LNCAP (cell line): ENCODE results near the gene XRCC3.

ENCODE experiments used
- TF ChIP-seq, protein P1 (sequence below): fragments of 450-650 bp; IDR thresholded peaks from 2 replicates; pipeline ENCODE4 v1.5.1; 2017; ENCODE audit warnings: mild to moderate bottlenecking

XRCC3 gene

DNA sequence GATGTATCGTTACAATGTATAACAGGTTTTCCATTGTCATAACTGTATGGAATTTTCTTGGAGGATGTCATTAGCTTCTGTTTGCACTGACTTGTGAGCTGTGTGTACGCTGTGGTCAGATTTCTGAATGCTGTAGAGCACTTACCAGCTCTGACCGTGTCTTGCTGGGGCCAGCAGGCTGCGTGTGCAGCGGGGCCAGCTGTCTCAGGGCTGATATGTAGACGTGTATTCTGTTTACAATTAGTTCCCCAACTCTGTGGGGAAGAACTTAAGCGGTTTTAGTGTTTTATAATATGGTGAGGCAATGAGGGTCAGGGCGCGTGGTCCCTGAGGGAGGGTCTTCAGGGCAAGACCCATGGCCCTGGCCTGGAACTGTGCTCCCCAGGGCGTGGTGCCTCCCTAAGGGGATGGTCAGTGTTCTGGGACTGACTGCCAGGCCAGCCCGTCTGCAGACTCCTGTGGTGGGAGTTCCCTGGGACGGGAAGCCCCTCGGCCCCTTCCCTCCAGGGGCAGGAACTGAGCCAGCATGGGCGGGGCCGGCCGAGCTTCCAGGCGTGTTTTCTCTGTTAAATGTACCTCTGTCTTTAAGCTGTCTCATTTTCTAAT, 18.7 kb downstream of the XRCC3 start:
- TF ChIP-seq, protein P1, sequence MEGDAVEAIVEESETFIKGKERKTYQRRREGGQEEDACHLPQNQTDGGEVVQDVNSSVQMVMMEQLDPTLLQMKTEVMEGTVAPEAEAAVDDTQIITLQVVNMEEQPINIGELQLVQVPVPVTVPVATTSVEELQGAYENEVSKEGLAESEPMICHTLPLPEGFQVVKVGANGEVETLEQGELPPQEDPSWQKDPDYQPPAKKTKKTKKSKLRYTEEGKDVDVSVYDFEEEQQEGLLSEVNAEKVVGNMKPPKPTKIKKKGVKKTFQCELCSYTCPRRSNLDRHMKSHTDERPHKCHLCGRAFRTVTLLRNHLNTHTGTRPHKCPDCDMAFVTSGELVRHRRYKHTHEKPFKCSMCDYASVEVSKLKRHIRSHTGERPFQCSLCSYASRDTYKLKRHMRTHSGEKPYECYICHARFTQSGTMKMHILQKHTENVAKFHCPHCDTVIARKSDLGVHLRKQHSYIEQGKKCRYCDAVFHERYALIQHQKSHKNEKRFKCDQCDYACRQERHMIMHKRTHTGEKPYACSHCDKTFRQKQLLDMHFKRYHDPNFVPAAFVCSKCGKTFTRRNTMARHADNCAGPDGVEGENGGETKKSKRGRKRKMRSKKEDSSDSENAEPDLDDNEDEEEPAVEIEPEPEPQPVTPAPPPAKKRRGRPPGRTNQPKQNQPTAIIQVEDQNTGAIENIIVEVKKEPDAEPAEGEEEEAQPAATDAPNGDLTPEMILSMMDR: no peak

DNA sequence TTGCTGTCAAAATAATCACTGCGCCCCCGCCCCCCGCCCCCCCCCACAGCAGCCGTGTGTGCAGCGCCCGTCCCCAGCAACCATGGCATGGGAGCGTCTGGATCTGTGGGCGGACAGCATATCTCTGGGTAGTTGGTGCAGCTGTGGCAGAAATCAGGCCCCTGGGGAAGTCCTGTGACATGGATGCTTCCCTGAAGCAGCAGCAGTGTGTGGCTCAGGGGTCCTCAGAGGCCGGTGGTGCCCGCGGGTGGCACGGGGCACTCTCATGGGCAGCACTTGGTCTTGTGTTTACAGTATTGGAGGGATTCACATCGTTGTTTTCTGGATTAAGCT, 19.2 kb downstream of the XRCC3 start:
- TF ChIP-seq, protein P1: no peak

DNA sequence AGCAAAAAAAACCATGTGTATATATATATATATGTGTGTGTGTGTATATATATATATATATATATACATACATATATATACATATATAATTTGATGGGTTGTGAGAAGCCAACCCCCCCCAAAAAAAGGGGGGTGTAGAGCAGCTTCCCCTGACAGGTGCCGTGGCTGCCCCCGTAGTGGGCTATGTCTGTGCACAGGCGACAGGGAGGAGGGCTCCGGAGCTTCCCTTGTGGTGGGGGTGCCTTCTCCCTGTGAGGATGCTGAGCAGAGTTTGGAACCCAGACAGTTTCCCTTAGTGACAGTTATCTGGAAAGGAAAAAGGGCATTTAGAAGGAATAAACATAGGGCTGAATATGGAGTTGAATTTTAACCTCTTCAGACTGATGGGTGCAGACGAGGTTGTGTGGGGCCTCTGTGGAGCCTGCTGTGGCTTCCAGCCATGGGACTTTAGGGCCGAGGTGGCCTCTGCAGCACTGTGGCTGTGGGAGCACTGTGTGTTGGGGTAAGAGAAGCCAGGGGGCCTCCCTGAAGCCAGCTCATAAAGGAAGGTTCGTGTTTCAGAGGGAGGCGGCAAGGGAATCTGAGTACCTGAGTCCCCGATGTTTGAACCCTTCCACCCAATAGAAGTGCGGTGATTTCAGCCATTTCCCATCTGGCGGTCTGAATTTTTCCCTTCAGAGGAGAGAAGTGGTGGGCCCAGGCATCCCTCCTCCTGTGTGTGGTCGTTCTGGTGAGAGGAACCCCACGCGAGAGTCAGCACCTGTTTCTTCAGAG, 19.8 kb downstream of the XRCC3 start:
- TF ChIP-seq, protein P1: no peak

DNA sequence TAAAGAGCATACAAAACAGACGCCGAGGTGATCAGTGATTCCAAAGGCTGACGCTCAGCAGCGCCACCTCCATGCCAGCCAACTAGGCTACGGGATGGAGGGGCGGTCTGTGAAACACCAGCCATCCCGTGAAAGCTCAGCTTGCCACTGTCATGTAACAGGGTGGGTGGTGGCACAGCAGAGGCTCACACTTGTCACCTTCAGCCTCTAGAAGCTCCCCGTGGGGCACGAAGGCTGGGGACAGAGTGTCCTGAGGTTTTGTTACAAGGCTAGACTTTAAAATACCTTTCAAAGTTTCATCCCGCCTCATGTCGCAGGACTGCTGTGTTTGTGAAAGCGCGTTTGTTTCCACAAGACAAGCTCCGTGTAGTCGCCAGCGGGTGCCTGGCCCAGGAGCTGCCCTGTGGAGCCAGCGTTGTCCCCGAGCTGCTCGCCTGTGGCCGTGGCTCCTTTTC, 20.7 kb downstream of the XRCC3 start:
- TF ChIP-seq, protein P1: no peak

DNA sequence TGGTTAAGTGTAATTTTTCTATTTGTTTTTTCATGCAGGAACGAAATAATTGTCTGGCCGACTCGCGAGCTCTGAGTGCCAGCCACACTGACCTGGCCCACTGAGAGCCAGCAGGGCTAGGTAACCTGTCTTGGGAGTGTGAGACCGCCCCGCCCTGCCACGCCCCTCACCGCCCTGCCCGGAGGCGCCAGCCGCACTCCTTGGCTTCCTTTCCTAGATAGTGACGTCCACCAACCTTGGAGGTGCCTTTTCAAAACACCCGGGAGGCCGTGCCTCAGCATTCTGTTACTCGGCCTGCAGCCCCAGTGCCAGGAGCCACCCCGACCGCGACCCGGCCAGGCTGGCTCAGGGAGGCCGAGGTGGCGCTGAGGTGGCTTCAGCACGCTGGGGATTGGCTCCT, 21.7 kb downstream of the XRCC3 start:
- TF ChIP-seq, protein P1: no peak

DNA sequence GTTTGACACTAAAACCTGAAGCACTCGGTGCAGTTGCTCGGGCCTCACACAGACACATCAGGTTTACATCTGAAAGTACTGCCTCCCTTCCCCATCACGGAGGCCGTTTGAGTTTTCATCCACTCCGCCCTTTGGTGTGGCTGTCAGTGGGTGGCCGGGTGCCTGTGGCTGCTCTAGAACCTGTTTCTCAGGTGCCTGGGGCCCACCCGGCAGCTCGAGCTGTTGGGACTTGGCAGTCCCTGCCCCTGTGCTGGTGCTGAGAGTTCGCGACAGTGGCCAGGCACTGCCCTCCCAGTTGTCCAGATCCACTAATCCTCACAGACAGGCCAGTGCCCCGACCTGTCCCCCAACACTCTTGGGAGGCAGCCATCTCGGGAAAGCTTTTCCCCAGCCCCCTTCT, 22.4 kb downstream of the XRCC3 start:
- TF ChIP-seq, protein P1: no peak

DNA sequence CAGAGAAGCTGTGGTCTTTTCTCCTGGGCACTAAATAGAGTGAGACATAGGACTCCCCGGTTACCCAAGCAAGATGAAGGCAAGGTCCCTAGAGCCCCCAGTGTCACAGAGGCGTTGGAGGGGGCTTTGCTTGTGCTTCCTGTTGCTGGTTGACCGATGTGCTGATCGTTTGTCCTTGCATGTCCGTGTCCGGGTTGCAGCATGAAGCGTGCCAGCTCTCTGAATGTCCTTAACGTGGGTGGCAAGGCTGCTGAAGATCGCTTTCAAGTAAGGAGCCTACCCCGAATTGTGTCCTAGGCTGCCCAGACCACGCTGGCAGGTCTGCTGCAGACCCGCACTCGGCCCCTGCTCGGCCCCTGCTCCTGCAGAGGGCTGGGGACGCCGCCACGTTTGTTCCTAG, 23.1 kb downstream of the XRCC3 start:
- TF ChIP-seq, protein P1: no peak
